GM12892 (cell line): ENCODE data around the gene DMXL2.

Source experiments
- POLR2A ChIP-seq: IDR thresholded peaks from 2 replicates; pipeline ENCODE4 v1.6.1; 2011; ENCODE audit warnings: low read depth, low read length, control low read depth
- POLR2AphosphoS5 ChIP-seq: IDR thresholded peaks from 2 replicates; pipeline ENCODE4 v1.6.1; 2011; ENCODE audit warnings: low read depth, low read length, control low read depth

GRCh38 chr15:51483520-51483919 is 139.1 kb downstream of the DMXL2 start:
- TF ChIP-seq POLR2A (no peak), POLR2AphosphoS5 (no peak)
